22Rv1 (cell line): ENCODE measurements around the gene C2orf72.

Experiments used
- ZFX ChIP-seq: fragments of 450-650 bp; IDR thresholded peaks from 2 replicates; pipeline ENCODE4 v1.6.1; 2017; ENCODE audit warnings: antibody characterized with exemption, borderline replicate concordance
- TF ChIP-seq, protein P1 (sequence below): fragments of 450-650 bp; IDR thresholded peaks from 2 replicates; pipeline ENCODE4 v1.5.1; 2017; ENCODE audit warnings: mild to moderate bottlenecking

DNA sequence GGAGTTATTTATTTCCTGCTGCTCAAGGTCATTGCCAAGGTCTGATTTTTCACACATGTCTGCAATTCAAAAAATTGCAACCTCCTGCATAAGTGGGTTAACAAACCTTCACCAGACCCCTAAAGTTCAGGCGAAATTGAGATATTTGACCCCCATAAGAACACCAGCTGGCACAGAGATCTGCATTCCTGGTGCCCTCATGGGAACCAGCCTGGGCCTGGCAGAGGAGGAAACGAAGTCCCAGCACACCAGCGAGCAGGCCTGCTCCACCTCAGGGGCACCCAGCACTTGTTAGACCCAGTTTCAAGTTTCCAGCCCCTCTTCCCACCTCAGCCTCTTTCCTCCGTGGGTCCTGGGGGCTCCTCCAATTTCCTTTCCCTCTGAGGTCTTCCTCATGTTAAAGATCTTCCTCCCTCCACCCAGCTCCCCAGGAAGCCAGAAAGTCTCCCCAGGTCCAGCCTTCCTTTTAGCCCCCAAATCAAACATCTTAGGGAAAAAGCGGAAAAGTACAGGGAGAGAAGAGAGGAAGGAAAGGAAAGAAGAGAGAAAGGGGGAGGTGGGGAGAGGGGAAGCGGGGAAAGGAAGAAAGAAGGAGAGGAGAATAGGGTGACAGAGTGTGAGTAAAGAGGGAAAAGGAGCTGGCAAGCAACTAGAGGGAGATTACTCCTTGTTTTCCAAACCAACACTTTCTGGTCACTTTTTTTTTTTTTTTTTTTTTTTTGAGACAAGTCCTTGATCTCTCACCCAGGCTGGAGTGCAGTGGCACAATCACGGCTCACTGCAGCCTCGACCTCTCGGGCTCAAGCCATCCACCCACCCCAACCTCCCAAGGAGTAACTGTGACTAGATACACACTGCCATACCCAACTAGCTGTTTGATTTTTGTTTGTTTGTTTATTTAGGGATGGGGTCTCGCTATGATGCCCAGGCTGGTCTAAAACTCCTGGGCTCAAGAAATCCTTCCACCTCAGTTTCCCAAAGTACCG lies 3.9 kb upstream of the C2orf72 start:
- TF ChIP-seq, protein P1, sequence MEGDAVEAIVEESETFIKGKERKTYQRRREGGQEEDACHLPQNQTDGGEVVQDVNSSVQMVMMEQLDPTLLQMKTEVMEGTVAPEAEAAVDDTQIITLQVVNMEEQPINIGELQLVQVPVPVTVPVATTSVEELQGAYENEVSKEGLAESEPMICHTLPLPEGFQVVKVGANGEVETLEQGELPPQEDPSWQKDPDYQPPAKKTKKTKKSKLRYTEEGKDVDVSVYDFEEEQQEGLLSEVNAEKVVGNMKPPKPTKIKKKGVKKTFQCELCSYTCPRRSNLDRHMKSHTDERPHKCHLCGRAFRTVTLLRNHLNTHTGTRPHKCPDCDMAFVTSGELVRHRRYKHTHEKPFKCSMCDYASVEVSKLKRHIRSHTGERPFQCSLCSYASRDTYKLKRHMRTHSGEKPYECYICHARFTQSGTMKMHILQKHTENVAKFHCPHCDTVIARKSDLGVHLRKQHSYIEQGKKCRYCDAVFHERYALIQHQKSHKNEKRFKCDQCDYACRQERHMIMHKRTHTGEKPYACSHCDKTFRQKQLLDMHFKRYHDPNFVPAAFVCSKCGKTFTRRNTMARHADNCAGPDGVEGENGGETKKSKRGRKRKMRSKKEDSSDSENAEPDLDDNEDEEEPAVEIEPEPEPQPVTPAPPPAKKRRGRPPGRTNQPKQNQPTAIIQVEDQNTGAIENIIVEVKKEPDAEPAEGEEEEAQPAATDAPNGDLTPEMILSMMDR = no peak
- TF ChIP-seq ZFX = no peak
